Measurements from ENCODE around the gene KIAA0513.

DNA sequence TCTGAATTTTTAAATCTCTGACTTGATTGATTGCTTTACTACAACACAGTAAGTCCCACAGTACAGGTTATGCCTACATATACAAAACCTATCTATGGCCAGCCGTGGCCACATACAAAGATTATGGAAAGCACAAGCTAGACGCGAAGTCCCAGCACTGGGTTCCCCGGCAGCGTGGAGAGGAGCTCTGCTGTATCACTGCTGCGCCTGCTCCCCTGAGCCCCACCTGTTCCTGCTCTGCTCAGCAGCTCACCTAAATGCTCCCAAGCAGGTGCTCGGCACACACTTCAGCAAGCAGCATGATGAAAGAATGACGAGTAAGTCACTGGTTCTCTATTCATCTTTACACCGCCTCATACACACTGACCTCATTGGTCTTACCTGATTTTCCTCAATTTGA lies 36.8 kb upstream of the KIAA0513 start:
- no peak for TF ChIP-seq POLR2A (IDR thresholded peaks at IDR 0.05)
- TF ChIP-seq, protein P1, sequence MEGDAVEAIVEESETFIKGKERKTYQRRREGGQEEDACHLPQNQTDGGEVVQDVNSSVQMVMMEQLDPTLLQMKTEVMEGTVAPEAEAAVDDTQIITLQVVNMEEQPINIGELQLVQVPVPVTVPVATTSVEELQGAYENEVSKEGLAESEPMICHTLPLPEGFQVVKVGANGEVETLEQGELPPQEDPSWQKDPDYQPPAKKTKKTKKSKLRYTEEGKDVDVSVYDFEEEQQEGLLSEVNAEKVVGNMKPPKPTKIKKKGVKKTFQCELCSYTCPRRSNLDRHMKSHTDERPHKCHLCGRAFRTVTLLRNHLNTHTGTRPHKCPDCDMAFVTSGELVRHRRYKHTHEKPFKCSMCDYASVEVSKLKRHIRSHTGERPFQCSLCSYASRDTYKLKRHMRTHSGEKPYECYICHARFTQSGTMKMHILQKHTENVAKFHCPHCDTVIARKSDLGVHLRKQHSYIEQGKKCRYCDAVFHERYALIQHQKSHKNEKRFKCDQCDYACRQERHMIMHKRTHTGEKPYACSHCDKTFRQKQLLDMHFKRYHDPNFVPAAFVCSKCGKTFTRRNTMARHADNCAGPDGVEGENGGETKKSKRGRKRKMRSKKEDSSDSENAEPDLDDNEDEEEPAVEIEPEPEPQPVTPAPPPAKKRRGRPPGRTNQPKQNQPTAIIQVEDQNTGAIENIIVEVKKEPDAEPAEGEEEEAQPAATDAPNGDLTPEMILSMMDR (IDR thresholded peaks at IDR 0.05 in 8 of 11, conservative IDR thresholded peaks at IDR 0.05 in 3 of 11): no peak

Measured in spleen (tissue), 7 donors.